GM21423 (cell line): ENCODE measurements around the gene PDXP.
"Not testable (repeated sequence)": the region's sequence is repeated elsewhere in the genome, so short reads cannot be mapped to it uniquely, and the experiment has no call there.

Experiments used
- ATAC-seq: cut with Tn5 transposase; IDR thresholded peaks from one replicate; pipeline ENCODE4 v1.9.1; 2021; ENCODE audit warnings: mild to moderate bottlenecking, moderate library complexity; ENCODE audit not compliant: unreplicated experiment

PDXP gene

GRCh38 chr22:37696260-37696656 is 37.7 kb downstream of the PDXP start:
- ATAC-seq: not testable (repeated sequence)

- peak; percentile 91 for ATAC-seq
Observed at GRCh38 chr22:37696657-37697537, 38.4 kb downstream of the PDXP start, which contains the start of gene TRIOBP. Gene TRIOBP (plus strand): TSS chr22:37697048. CDS start chr22:37701366, 4,318 bp downstream.

GRCh38 chr22:37697538-37697835 is 39.0 kb downstream of the PDXP start:
- ATAC-seq: no peak

GRCh38 chr22:37701141-37701786 is 42.7 kb downstream of the PDXP start:
- no peak for ATAC-seq

DNA sequence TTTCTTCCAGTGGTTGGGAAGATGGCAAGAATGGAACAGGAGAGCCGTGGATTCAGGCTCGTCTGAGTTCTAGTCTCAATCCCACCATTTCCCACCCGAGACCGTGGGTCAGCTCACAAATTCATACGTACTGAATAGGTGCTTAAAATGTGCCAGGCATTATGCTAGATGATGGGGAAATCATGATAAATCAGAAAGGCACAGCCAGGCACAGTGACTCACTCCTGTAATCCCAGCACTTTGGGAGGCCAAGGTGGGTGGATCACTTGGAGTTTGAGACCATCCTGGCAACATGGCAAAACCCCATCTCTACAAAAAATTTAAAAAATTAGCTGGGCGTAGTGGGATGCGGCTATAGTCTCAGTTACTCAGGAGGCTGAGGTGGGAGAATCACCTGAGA is 45.4 kb downstream of the PDXP start:
- ATAC-seq: no peak

GRCh38 chr22:37704645-37705044 is 46.1 kb downstream of the PDXP start:
- ATAC-seq: no peak

DNA sequence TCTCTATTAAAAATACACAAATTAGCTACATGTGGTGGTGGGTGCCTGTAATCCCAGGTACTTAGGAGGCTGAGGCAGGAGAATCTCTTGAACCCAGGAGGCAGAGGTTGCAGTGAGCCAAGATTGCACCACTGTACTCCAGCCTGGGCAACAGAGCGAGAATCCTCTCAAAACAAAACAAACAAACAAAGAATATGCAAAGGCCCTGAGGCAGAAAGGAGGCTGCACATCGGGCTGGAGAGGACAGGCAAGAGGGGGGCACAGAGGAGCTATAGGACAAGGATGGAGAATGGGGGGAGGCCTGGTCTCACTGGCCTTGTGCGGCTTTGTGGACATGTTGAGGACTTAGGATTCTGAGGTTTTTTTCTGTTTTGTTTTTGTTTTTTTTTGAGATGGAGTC is 46.7 kb downstream of the PDXP start:
- no peak for ATAC-seq

GRCh38 chr22:37708580-37709444 is 50.3 kb downstream of the PDXP start:
- ATAC-seq: no peak

GRCh38 chr22:37709445-37709765 is 50.9 kb downstream of the PDXP start:
- ATAC-seq: no peak

- ATAC-seq: no peak
Observed at GRCh38 chr22:37710675-37711074, 52.2 kb downstream of the PDXP start.

DNA sequence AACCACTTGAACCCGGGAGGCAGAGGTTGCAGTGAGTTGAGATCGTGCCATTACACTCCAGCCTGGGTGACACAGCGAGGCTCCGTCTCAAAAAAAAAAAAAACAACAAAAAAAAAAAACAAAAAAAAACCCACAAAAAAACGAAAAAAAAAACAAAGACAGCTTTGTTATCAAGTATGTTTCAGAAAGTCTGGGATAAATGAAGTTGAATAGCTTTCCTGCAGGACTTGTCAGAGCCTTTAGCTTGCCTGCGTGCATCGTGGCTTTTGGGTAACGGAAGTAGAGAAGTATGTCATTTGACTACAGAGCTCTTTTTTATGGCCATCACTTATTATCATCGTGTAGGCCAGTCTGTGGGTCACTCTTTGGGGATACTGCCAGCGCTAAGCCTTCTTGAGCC is 53.0 kb downstream of the PDXP start:
- no peak for ATAC-seq

DNA sequence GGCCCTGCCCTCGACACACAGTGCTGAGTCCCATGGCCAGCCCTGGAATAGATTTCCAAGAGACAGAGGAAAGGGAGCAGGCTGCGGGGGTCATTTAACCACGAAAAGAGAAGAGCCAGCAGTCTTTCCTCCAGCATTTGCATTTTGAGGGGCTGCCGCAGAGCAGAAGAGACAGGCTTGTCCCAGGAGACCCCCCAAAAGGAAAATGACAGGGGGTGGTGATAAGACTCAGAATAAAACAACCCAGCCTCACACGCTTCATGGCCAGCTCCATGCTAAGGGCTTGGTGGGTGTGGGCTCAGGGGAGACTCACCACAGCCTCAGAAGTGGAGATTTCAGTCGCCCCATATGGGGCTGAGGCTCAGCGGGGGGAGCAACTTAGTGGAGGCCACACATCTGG is 55.2 kb downstream of the PDXP start:
- ATAC-seq: no peak

DNA sequence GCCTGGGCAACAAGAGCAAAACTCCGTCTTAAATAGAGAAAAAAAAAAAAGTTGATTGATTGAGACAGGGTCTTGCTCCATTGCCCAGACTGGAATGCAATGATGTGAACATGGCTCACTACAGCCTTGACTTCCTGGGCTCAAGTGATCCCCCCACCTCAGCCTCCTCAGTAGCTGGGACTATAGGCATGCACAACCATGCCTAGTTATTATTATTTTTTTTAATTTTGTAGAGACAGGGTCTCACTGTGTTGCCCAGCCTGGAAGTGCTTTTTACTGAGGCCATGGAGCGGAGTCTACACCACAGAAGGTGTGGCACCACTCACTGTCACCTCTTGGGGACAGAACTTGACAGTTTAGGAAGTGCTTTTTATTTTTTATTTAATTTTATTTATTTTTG is 56.1 kb downstream of the PDXP start:
- ATAC-seq: no peak

DNA sequence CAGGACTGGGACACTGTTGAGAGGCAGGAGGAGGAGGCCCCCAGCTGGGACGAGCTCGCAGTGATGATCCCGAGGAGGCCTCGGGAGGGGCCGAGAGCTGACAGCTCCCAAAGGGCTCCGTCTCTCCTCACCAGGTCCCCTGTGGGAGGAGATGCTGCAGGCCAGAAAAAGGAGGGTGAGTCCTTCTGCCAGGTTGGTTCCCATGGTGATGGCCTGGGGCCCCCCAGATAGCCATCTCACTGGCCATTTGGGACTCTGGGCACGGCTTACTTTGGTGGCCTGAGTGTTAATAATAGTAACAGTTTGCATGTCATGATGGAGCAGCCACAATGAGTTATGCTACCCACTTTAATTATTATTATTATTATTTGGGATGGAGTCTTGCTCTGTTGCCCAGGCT is 57.2 kb downstream of the PDXP start:
- ATAC-seq: no peak
